Activated naive CD4-positive, alpha-beta T cell treated with anti-CD3 and anti-CD28 coated beads, Interleukin-2, amount 50 U/mL, for 16 hours (primary cell): Measurements from ENCODE around the gene CHORDC1.

Experiments used
- DNase-seq: peaks from one replicate; pipeline ENCODE4 v3.0.0-alpha.2; 2020

CHORDC1 gene

GRCh38 chr11:90222459-90223247, at the start of gene CHORDC1:
CHORDC1 (minus strand) TSS chr11:90223049; CDS start chr11:90222954, 95 bp downstream.
- peak; percentile 91 for DNase-seq

DNA sequence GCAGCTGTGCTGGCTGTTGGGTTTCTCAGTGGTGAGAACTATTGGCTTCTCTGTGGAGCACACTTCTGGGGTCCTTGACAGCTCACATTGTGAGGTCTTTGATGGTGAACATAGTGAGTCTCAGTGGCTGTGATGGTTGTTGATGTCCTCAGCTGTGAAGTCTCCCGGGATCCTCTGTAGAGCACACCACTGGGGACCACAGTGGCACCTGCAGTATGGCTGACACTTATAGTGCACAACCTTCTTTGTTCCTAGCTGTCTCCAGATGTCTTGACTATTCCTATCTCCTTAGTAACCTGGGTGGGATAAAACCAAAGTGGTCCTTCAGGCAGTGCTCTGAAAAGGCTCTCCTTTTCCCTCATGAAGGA, 34.3 kb upstream of the CHORDC1 start:
- no peak for DNase-seq

GRCh38 chr11:90256404-90257157, 33.7 kb upstream of the CHORDC1 start:
- DNase-seq = no peak

GRCh38 chr11:90254065-90254464, 31.2 kb upstream of the CHORDC1 start:
- DNase-seq = no peak

DNA sequence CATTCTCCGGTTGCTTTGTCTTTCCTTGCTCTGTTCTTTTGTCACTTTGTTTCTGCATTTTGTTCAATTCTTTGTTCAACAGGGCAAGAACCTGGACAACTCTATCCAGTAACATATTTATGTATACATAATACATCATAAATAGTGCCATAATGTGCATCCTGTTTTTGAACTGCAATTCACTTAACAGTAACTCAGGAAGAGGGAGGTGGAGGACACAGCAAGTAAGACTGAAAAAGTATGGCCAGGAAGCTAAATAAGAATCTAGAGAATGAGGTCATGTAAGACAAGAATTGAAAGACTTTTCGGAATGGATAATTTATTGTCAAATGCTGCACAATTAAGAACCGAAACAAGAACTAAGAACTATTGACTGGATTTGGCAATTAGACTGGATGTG, 29.2 kb upstream of the CHORDC1 start:
- no peak for DNase-seq

- no peak for DNase-seq
Measured at GRCh38 chr11:90251599-90251998, 28.8 kb upstream of the CHORDC1 start.

- no peak for DNase-seq
Measured at GRCh38 chr11:90250970-90251369, 28.1 kb upstream of the CHORDC1 start.

DNA sequence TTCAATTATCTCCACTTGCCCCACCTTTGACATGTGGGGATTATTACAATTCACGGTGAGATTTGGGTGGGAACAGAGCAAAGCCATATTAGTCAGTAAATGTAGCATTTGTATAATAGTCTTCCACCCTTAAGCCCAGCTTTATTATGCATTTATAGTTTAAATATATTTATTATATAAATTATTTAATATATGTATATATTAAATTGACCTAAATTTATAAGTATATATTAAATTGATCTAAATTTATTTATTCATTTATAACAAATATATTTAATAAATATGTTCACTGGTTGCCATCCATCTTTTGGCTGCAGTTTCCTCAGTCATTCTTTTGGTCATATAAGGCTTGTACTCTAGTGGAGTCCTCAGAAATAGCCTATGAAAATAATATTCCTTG, 23.6 kb upstream of the CHORDC1 start:
- no peak for DNase-seq

- no peak for DNase-seq
Measured at GRCh38 chr11:90243534-90243933, 20.7 kb upstream of the CHORDC1 start.

DNA sequence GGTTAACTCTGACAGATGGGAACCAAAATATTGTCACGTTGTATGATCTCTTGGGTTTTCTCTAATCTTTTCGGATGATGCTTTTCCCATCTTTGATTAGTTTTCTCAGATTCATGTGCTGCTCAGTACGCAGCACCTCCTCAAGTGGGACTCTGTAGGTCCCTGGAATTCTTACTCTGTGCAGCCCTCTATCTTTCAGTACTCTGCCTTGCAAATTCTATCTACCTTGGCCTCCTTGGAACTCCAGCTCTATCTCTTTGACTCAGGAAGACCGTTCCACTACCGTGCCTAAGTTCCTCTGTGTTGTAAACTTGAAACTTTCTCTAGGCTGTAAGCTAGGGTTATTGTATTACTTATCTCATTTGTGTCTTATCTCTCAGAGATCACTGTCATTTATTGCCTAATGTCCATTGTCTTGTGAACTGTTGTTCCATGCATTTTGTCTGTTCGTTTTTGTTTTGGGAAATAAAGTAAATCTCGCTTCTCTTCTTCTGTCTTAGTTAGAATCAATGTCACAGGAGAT, 20.1 kb upstream of the CHORDC1 start:
- no peak for DNase-seq

DNA sequence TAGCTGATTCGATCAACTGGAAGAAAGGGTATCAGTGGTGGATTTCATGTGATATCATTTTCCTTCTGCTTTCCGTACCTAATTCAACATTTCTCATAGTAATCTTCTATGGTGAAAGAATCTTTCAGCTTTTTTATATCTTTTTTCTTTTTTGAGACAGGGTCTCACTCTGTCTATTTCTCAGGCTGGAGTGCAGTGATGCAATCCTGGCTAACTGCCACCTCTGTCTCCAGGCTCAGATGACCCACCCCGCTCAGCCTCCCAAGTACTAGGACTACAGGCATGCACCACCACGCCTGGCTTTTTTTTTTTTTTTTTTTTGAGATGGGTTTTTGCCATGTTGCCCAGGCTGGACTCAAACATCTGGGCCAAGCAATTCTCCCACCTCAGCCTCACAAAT, 18.6 kb upstream of the CHORDC1 start:
- no peak for DNase-seq

DNA sequence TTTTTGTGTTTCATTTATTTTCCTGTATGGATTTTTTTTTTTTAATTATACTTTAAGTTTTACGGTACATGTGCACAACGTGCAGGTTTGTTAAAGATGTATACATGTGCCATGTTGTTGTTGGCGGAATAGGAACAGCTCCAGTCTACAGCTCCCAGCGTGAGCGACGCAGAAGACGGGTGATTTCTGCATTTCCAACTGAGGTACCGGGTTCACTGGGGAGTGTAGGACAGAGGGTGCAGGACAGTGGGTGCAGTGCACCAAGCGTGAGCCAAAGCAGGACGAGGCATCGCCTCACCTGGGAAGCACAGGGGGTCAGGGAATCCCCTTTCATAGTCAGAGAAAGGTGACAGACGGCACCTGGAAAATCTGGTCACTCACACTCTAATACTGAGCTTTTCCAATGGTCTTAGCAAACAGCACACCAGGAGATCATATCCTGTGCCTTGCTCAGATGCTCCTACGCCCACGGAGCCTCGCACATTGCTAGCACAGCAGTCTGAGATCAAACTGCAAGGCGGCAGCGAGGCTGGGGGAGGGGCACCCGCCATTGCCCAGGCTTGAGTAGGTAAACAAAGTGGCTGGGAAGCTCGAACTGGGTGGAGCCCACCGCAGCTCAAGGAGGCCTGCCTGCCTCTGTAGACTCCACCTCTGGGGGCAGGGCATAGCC, 17.3 kb upstream of the CHORDC1 start:
- DNase-seq = peak; percentile 36

- no peak for DNase-seq
Measured at GRCh38 chr11:90237004-90237403, 14.2 kb upstream of the CHORDC1 start.

- no peak for DNase-seq
Measured at GRCh38 chr11:90235526-90235925, 12.7 kb upstream of the CHORDC1 start.

DNA sequence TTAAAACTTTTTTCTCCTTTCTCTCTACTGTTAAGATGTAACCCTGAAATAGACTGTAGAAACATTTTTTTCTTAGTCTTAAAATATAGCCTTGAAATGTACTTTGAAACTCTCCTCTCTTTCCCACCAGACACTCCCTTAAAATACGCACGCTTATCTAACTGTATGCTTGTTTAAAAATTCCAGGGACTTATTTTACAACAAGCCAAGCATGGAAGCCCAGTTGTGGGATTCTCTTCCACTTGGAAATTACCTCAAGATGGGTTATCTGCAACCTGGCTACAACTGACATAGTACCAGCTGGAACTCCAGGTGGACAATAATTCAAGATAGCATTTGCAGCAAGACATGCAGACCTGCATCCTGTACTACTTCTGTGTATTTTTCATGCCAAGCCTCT, 12.1 kb upstream of the CHORDC1 start:
- no peak for DNase-seq

GRCh38 chr11:90229791-90230190, 6.9 kb upstream of the CHORDC1 start:
- DNase-seq = no peak

DNA sequence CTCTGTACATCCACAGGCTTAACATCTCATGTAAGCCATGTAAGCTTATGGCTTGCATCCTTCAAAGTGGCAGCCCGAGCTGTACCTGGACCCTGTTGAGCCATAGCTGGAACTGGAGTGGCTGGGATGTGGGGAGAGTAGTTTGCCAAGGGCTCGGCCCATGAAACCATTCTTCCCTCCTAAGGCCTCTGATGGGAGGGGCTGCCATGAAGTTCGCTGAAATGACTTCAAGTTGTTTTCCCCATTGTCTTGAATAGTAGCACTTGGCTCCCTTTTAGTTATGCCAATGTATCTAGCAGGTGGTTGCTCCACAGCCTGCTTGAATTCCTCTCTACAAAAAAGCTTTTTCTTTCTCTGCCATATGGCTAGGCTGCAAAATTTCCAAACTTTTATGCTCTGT, 5.2 kb upstream of the CHORDC1 start:
- no peak for DNase-seq

DNA sequence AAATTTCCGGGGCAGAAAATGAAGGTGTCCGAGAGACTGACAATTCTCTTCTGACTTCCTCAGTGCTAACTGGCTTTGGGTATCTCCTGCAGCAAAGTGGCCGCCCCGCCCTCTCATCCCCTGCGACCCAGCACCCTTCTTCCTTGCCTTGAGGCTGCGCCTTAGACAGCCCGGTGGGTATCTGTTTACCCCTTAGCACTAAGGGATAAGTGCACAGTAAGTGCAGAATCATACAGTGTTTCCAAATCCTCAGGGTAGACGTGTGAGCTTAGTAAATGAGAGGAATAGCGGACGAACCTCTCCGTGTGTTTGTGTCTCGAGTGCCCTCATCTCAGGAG, 368 bp upstream of the CHORDC1 start:
- DNase-seq = no peak

DNA sequence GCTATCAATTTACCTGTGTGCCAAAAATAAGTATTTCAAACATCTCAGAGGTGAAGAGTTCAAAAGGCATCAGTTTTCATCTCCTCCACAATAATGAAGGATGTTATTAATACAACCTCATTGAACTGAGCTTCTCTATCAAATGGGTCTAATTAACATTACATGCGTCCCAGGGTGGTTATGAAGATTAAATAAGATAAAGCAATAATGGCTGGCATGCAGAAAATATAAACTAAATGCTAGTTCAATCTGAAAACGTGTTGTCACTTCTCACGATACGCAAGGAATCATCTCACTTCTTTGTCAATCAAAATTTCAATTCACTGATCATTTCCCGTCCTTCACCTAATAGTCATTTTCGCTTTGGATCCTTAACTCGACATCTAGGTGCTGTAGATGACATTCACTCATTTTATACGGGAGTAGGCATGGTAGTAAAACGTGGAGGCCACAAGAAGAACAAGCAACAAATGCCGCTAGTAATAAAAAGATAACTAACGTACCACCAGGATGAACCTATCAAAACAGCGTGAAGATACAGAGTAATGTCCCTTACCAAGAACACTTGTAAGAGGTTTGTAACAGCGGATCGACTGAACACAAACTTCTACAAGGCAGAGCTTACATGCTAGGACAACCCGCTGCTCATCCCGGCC, 918 bp downstream of the CHORDC1 start:
- DNase-seq = no peak

DNA sequence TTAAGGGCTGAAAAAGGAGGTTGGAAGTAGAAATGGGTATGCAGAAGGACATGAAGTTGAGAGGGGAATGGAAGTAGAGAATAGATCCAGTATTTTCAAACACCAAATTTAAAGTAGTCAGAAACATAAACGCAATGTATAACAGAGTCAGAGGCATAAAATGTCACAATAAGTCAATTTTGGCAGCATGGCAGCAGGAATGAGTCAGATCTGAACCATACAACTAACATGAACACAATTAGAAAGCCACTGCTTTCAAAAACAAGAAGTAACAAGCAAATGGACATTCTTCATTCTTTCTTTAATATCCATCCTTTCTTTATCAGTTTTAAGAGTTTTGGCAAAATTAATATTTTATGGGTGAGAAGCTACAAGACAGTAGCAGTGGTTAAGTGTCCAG, 2.5 kb downstream of the CHORDC1 start:
- DNase-seq = no peak

- no peak for DNase-seq
Measured at GRCh38 chr11:90219438-90219837, 3.4 kb downstream of the CHORDC1 start.

- DNase-seq = no peak
Measured at GRCh38 chr11:90218606-90219005, 4.2 kb downstream of the CHORDC1 start.

DNA sequence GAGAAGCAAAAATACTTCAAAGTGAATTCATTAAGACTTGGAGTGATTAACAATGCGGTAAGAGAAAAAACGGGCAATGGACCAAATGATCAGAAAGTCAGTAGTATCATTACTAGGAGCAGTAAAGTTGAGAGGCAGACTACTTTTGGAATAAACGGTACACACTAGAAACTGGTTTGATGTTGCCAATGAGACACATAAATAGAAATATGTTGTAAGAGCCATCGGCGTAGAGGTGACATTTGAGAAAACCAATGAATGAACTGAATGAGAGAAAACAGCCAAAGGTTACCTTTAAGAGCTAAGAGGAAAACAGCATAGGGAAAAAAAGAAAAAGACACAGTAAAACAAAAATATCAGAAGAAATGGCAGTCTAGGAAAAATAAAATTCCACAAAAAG, 6.2 kb downstream of the CHORDC1 start:
- DNase-seq = no peak
